ENCODE results near the gene DTD1.
A peak's percentile ranks its signal among the peaks of the same experiment; 100 is the strongest.

Gene DTD1

GRCh38 chr20:18663932-18664331 lies 76.1 kb downstream of the DTD1 start:
- no peak for FAIRE-seq

GRCh38 chr20:18665135-18665534 lies 77.3 kb downstream of the DTD1 start:
- no peak for FAIRE-seq

DNA sequence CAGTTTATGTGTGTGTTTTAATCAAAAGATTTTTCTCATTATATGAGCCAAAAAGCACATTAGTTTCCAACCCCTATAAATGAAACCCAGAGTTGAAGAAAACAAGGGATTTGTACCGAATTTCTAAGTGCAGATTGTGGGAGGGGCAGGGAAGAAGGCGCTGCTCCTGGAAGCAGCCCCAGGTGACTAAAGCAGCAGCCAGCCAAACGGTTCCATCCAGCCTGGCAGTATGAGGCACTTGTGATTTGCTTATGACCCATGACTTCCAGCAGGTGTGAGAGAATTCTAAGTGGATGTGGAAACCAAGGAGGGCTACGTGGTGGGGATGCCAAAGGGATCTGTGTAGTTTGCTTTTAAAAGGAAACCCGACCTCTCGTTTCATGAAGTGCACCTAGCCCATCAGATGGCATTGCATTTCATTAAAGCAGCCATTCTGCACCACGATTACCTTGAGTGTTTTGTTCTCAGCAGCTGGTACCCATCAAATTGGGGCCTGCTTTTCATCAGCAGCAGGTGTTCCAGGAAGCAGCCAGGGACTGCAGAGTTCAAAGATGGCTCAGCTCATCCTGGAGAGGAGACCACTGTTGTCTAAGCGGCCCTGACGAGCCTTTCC lies 79.1 kb downstream of the DTD1 start:
- FAIRE-seq = no peak

- FAIRE-seq = no peak
Measured at GRCh38 chr20:18669241-18670019, 81.6 kb downstream of the DTD1 start.

- FAIRE-seq = peak; percentile 90
Measured at GRCh38 chr20:18671203-18671710, 83.4 kb downstream of the DTD1 start.

DNA sequence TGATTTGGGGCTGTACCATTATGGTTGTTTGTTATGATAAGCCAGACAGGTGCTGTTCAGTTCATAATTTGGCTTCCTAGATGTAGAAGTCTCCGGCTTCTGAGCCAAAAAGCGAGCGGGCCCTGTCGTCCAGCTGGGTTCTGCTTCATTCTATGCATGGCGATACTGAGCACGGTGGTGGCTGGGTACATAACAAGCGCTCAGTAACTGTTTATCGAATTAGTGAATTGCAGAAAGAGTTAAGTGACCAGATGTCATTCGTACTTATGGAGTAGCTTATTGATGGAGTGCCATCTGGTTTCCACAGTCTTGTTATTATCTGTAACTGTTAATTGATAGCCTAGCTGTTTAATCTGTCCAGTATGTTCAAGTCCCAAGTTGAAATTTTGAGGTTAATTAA lies 85.0 kb downstream of the DTD1 start:
- no peak for FAIRE-seq

GRCh38 chr20:18676396-18676795 lies 88.5 kb downstream of the DTD1 start:
- FAIRE-seq = no peak

DNA sequence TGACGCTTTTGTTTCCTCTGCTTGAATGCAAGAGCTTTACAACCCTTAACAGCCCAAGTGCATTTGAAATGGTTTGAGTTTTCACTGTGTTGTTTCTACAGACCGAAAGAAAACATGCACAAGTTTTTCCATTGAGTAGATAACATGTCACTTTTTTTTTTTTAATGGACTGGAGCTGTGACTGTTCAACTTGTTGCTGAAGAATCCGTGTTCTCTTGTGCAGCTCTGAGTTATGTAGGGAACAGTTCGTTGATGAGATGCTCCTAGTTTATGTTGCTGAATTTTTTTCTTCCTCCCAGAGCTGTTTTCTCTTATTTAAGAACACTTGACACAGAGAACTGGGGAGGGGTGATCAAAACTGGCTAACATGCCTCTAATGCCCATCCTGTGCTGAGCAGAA lies 89.3 kb downstream of the DTD1 start:
- no peak for FAIRE-seq

GRCh38 chr20:18678549-18679419 lies 90.9 kb downstream of the DTD1 start:
- no peak for FAIRE-seq

DNA sequence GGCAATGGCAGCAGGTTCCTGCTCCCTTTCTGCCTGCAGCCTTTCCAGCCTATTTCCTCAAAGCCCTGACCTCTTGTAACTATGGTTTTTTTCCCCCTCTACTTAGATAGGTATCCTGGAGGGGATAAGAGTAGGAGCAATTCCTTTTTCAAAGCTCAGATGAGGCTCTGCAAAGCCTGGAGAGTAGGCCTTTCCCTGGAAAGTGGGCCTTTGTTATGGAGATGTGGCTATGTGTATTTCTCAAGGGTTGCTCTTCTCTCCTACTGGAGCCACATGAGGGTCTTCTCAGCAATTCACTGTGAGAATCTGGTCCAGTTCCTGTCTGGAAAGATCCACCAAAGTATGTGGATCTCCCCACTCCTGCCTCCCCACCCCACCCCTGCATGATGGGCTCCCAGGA lies 96.0 kb downstream of the DTD1 start:
- FAIRE-seq = no peak

DNA sequence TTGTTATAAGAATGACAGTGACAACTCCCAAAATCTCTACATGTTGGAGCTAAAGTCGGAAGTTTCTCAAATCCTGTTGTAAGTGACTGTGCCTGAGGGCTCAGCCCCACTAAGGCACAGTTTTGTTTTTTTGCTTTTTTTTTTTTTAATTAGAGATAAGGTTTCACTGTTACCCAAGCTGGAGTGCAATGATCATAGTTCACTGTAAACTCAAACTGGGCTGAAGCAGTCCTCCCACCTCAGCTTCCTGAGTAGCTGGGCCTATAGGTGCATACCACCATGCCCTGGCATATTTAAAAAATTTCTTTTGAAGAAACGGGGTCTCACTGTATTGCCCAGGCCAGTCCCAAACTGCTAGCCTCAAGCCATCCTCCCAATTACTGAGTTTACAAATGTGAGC lies 96.9 kb downstream of the DTD1 start:
- FAIRE-seq = no peak

- FAIRE-seq = no peak
Measured at GRCh38 chr20:18685406-18685805, 97.6 kb downstream of the DTD1 start.

- FAIRE-seq = no peak
Measured at GRCh38 chr20:18686696-18687095, 98.8 kb downstream of the DTD1 start.

DNA sequence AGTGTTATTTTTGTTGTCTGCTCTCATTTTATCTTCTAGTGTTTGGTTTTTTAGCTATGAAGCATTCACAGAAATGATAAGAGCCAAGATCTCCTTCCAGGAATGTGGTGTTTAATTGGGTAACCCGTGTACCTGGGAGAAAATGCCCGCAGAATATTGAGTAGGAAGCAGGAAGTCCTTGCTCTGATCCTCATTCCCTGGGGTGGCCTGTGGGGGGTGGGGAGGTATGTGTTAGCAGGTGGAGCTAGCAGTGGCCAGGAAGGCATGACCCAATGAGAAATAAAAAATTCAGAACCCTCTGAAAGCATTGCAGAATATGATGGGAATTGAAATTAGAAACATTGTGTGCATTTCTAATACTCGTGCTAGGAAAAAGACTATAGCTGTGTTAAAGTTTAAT lies 100.8 kb downstream of the DTD1 start:
- no peak for FAIRE-seq

DNA sequence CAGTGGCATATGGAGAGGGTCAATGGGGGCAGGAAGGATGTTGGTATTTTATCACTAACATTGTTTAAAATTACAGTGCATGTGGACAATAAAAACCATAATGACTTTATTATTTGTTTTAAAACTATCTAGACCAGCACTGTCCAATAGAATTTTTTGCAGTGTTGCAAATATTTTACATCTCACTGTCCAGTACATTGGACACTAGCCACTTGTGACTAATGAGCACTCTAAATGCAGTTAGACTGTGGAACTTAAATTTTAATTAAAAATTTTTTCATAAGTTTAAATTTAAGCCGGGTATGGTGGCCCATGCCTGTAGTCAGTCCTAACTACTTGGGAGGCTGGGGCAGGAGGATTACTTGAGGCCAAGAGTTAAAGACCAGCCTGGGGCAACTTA lies 101.7 kb downstream of the DTD1 start:
- peak; percentile 69 for FAIRE-seq

GRCh38 chr20:18692447-18692846 lies 104.6 kb downstream of the DTD1 start:
- FAIRE-seq = no peak

DNA sequence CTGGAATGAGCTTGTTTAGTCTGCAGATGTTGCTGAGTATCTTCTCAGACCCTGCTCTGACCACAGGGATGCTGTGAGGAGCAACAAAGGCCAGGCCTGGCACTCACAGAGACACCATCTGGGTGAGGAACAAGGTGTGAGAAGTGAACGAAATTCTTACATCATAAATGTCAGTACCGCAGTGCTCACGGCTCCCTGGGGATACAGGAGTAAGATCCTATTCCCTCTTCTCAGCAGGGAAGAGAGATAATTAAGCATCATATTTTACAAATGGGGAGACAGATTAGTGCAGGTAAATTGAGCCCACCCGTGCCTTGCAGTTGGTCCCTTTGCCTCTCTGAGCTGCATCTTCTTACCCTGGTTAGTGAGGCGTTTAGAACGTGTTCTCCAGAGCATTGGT lies 106.2 kb downstream of the DTD1 start:
- no peak for FAIRE-seq

GRCh38 chr20:18695175-18695574 lies 107.3 kb downstream of the DTD1 start:
- FAIRE-seq = no peak

DNA sequence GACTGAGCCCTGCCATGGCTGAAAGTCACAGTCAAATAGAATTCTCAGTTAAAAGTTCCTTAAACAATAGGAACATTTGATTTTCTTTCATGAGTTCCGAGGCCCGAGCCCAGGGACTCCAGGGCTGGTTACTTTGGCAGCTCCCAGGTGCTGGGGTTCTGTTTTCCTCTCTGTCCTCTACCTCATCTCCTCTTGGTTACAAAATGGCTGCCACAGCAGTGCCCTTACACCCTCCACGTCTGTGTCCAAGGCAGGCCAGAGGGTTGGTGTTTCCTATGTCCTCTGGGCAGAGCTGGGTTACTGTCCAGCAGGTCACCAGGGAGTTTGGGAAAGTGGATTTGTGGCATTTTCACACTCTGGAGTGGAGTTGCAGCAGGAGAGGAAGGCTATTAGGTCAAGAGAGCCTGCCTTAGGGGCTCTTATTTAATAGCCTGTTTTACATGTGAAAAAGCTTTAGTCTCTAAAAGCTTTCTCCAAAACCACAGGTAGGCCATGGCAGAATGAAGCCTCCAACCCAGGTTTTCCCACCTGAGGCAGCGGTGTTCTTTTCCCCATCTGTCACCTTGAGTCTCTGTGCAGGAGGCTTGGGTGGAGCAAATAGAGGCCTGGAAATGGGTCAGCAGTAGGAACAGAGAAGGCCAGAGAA lies 111.0 kb downstream of the DTD1 start:
- no peak for FAIRE-seq

GRCh38 chr20:18701969-18702368 lies 114.1 kb downstream of the DTD1 start:
- FAIRE-seq = no peak

DNA sequence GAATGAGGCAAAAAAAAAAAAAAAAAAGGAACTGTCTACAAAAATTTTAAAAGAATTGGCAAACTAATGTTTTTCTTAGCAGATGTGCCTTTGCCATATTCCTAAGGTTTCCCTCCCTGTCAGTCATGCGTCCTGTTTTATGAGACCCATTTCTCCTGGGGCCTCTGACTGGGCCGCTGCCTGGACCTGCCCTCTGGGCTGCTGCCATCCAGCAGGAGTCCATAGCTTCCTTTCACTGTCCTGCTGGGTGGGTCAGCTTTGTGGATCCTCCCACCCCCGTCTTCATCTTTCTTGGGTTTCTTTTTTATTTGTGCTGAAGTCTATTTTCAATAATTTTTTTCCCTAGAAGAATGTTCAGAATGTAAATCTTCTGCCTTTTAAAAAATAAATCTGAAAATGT lies 114.9 kb downstream of the DTD1 start:
- FAIRE-seq = peak; percentile 26

- no peak for FAIRE-seq
Measured at GRCh38 chr20:18705490-18705889, 117.6 kb downstream of the DTD1 start.

DNA sequence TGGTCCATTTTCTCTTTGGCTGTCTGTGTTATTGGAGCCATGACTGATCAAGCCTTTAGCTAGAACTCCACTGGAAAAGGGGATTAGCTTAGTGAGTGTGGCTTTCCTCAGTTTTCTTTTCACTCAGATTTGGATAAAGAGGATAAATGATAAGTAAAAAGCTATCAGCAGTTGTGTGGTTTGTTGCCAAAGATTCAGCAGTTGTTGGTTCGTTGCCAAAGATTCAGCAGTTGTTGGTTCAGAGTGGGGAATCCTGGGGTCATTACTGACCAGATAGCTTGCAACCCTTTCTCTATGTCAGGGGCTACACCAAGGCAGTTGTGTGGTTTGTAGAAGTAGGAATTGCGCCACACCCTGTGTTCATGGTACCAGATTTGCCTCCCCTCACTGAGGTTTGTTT lies 118.1 kb downstream of the DTD1 start:
- no peak for FAIRE-seq

Measured in endometrium (tissue), 2 donors.